ENCODE results near the gene DSCAM. TPM values are rescaled to one million over a fixed set of nuclear protein-coding genes. Genes with fewer than 3 reads are reported as not detected.

DSCAM gene
- total RNA-seq, 4 donors from 2014 or later, result 0.03 TPM; not detected in 3

DNA sequence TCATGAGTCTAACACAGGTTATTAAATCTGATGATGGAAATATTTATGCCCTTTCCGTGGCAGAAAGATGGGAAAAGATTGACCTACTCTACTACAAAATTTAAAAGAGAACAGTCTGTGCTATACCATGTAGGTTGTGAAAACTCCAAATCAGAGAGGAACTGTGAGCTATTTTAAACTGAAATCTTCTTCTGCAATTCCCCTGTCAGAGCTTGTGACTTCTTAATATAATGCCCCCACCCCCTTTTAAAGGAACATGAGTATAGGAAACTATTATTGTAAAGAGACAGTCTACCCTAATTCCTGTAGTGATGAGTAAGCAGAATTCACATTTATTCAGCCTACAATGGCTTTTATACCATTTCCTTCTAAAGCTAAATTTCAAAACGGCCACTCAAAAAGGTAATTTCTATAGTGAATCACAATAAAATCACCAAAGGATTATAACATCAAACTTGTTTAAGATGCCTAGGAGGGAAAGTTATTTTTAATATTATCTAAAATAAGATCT is 11.7 kb downstream of the DSCAM start:
- no peaks in the 10 kb centered on the region for H3K36me3 ChIP-seq
- ATAC-seq, result no peak
- TF ChIP-seq POLR2A (IDR thresholded peaks at IDR 0.05), result no peak
- TF ChIP-seq, protein P1, sequence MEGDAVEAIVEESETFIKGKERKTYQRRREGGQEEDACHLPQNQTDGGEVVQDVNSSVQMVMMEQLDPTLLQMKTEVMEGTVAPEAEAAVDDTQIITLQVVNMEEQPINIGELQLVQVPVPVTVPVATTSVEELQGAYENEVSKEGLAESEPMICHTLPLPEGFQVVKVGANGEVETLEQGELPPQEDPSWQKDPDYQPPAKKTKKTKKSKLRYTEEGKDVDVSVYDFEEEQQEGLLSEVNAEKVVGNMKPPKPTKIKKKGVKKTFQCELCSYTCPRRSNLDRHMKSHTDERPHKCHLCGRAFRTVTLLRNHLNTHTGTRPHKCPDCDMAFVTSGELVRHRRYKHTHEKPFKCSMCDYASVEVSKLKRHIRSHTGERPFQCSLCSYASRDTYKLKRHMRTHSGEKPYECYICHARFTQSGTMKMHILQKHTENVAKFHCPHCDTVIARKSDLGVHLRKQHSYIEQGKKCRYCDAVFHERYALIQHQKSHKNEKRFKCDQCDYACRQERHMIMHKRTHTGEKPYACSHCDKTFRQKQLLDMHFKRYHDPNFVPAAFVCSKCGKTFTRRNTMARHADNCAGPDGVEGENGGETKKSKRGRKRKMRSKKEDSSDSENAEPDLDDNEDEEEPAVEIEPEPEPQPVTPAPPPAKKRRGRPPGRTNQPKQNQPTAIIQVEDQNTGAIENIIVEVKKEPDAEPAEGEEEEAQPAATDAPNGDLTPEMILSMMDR (IDR thresholded peaks at IDR 0.05 in 4 of 5, conservative IDR thresholded peaks at IDR 0.05 in 1 of 5), result no peak
- H3K27me3 ChIP-seq, result peaks cover 0 to 2% (median 0%) of the 10 kb centered on the region in 3 donors
- H3K9me3 ChIP-seq, result no peaks in the 10 kb centered on the region
- H3K4me1 ChIP-seq, result no peaks in the 10 kb centered on the region
- intact Hi-C loops (cut with DNase I; ENCODE audit: low total_unique reads), result no loop called here
- in situ Hi-C loops (cut with MboI; ENCODE audit: low sequenced_read_pairs in 4 of 4), result no loop called here
- H3K27ac ChIP-seq, result no peak overlapping the region
- no peak overlapping the region for H3K4me3 ChIP-seq
- DNase-seq, result no peak

DNA sequence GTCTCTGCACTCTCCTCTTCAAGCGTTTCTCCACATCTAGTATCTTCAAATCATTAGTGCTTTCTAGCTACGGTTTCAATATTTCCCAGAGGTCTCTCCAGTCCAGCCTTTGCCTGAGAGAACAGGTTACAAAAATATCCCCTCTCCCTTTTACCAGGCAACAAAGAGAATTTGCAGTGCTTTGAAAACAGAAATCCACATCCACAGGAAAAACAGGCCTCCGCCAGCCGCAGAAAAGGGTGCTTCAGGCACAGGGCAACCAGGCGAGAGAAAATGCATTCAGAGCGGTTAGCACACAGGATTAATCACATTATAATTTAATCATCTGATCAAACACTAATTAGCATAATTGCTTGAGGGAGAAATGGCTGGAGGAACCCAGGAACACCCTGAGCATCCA is 13.8 kb downstream of the DSCAM start:
- no peak for DNase-seq
- no peak for ATAC-seq
- in situ Hi-C loops (cut with MboI; ENCODE audit: low sequenced_read_pairs in 4 of 4) (no loop called here), intact Hi-C loops (cut with DNase I; ENCODE audit: low total_unique reads) (no loop called here)
- H3K36me3 ChIP-seq, result no peaks in the 10 kb centered on the region
- TF ChIP-seq, protein P1 (IDR thresholded peaks at IDR 0.05 in 4 of 5, conservative IDR thresholded peaks at IDR 0.05 in 1 of 5), result no peak
- TF ChIP-seq POLR2A (IDR thresholded peaks at IDR 0.05), result no peak
- H3K9me3 ChIP-seq, result no peaks in the 10 kb centered on the region
- no peaks in the 10 kb centered on the region for H3K27me3 ChIP-seq
- no peak overlapping the region for H3K27ac ChIP-seq
- H3K4me1 ChIP-seq, result no peaks in the 10 kb centered on the region
- no peak overlapping the region for H3K4me3 ChIP-seq

DNA sequence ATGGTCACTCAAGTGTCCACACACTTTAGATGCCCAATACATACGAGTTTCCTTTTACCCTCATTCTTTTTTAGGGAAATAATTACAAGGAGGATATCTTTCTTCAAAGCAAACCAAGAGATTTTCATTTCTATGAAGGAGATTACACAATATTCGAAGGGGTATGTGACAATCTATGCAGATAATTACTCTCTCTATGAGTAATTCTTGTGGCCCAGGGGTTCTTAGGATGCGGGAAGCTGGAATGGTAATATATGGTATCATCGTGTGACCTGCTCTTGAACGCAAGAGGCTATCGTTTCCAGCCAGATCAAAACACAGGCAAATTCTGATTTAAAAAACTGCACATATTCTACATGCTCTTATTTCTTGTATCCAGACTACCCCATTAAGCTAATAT is 14.6 kb downstream of the DSCAM start:
- Histone ChIP-seq H3K4me3 (no peak overlapping the region), H3K4me1 (no peaks in the 10 kb centered on the region), H3K9me3 (no peaks in the 10 kb centered on the region), H3K36me3 (no peaks in the 10 kb centered on the region), H3K27ac (no peak overlapping the region), H3K27me3 (no peaks in the 10 kb centered on the region)
- TF ChIP-seq, protein P1 (IDR thresholded peaks at IDR 0.05 in 4 of 5, conservative IDR thresholded peaks at IDR 0.05 in 1 of 5), result no peak
- TF ChIP-seq POLR2A (IDR thresholded peaks at IDR 0.05), result no peak
- intact Hi-C loops (cut with DNase I; ENCODE audit: low total_unique reads), result no loop called here
- in situ Hi-C loops (cut with MboI; ENCODE audit: low sequenced_read_pairs in 4 of 4), result no loop called here
- no peak for ATAC-seq
- no peak for DNase-seq

DNA sequence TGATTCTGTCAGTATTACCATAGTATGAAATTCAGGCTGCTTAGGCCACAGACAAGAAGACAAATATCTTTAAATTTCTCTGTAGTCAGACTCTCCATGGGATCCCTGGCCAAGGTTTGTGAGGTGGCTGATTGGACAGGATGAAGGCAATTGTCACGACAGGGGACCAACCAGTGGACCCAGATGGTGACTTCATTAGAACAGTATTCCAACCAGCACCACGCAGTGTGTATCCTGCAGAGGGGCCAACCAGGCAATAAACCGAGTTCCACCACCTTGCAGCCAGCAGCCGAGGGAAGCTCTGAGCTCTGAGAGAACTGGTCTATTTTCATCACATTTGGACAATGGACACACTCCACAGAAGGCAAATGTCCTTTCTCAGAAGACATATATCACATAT is 16.1 kb downstream of the DSCAM start:
- Histone ChIP-seq H3K4me1 (no peaks in the 10 kb centered on the region), H3K36me3 (no peaks in the 10 kb centered on the region), H3K9me3 (no peaks in the 10 kb centered on the region), H3K27ac (no peak overlapping the region), H3K27me3 (no peaks in the 10 kb centered on the region), H3K4me3 (no peak overlapping the region)
- TF ChIP-seq POLR2A (IDR thresholded peaks at IDR 0.05), result no peak
- TF ChIP-seq, protein P1 (IDR thresholded peaks at IDR 0.05 in 4 of 5, conservative IDR thresholded peaks at IDR 0.05 in 1 of 5), result no peak
- ATAC-seq (no peak), DNase-seq (no peak)
- intact Hi-C loops (cut with DNase I; ENCODE audit: low total_unique reads) (no loop called here), in situ Hi-C loops (cut with MboI; ENCODE audit: low sequenced_read_pairs in 4 of 4) (no loop called here)

DNA sequence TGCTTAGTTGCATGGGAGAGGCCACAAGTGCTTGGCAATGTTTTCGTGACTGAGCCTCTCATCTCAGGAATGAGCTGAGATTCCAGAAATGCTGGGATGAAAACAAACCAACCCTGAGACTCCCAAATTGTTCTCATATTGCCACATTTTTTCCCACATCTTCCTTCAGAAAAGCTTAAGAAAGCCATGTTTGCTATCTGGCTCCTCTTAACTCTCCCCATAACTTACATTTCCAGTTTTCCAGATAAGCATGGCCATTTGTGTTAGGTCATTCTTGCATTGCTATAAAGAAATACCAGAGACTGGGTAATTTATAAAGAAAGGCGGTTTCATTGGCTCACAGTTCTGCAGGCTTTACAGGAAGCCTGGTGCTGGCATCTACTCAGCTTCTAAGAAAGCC is 17.2 kb downstream of the DSCAM start:
- no peaks in the 10 kb centered on the region for H3K4me1 ChIP-seq
- in situ Hi-C loops (cut with MboI; ENCODE audit: low sequenced_read_pairs in 4 of 4) (no loop called here), intact Hi-C loops (cut with DNase I; ENCODE audit: low total_unique reads) (no loop called here)
- no peak overlapping the region for H3K27ac ChIP-seq
- H3K36me3 ChIP-seq, result no peaks in the 10 kb centered on the region
- no peaks in the 10 kb centered on the region for H3K27me3 ChIP-seq
- DNase-seq (no peak), ATAC-seq (no peak)
- no peaks in the 10 kb centered on the region for H3K9me3 ChIP-seq
- H3K4me3 ChIP-seq, result no peak overlapping the region
- TF ChIP-seq, protein P1 (IDR thresholded peaks at IDR 0.05 in 4 of 5, conservative IDR thresholded peaks at IDR 0.05 in 1 of 5), result no peak
- TF ChIP-seq POLR2A (IDR thresholded peaks at IDR 0.05), result no peak
